HepG2 (cell line): ENCODE results near the gene ARHGDIA. TPM values are rescaled to one million over a fixed set of nuclear protein-coding genes. Genes with fewer than 3 reads are reported as not detected.

Experiments used
- BHLHE40 ChIP-seq: IDR thresholded peaks from 2 replicates; pipeline ENCODE4 v1.6.1; 2011; ENCODE audit warnings: low read length, improper control_type of control experiment
- HNRNPL ChIP-seq: fragments of 200-400 bp; formaldehyde crosslinking; IDR thresholded peaks from 2 replicates; pipeline ENCODE4 v1.6.1; 2017; ENCODE audit warnings: mild to moderate bottlenecking, low read depth, low read length
- NCOR1 ChIP-seq: fragments of 200-600 bp; sonication (generic); IDR thresholded peaks from 2 replicates; pipeline ENCODE4 v1.7.0; 2017; ENCODE audit warnings: antibody characterized with exemption, low read length, borderline replicate concordance
- NFYB ChIP-seq: sonication (generic); formaldehyde crosslinking; IDR thresholded peaks from 2 replicates; pipeline ENCODE4 v1.4.0; 2020; ENCODE audit warnings: missing genetic modification reagents
- NPAS2 ChIP-seq: sonication (generic); formaldehyde crosslinking; IDR thresholded peaks from 2 replicates; pipeline ENCODE4 v1.8.0; 2022; ENCODE audit warnings: mild to moderate bottlenecking, missing genetic modification reagents, borderline replicate concordance
- SMC3 ChIP-seq: IDR thresholded peaks from 2 replicates; pipeline ENCODE4 v1.6.1; 2011; ENCODE audit warnings: low read length, improper control_type of control experiment
- U2AF1 ChIP-seq: fragments of 200-400 bp; formaldehyde crosslinking; optimal IDR thresholded peaks from 2 replicates; pipeline ENCODE3; 2017; ENCODE audit warnings: mild to moderate bottlenecking, low read depth, low read length
- ZFP36L2 ChIP-seq: sonication (generic); formaldehyde crosslinking; IDR thresholded peaks from 2 replicates; pipeline ENCODE4 v1.4.0; 2020; ENCODE audit warnings: missing genetic modification reagents
- ZFX ChIP-seq: sonication (generic); formaldehyde crosslinking; IDR thresholded peaks from 2 replicates; pipeline ENCODE4 v1.4.0; 2020; ENCODE audit warnings: mild to moderate bottlenecking, low read depth, missing genetic modification reagents, moderate library complexity
- ZNF326 ChIP-seq: sonication (generic); formaldehyde crosslinking; IDR thresholded peaks from 2 replicates; pipeline ENCODE4 v1.4.0; 2020; ENCODE audit warnings: missing genetic modification reagents, borderline replicate concordance
- ZNF432 ChIP-seq: sonication (generic); formaldehyde crosslinking; IDR thresholded peaks from 2 replicates; pipeline ENCODE4 v1.5.0; 2020; ENCODE audit warnings: missing genetic modification reagents, mild to moderate bottlenecking, borderline replicate concordance
- ZNF510 ChIP-seq: sonication (generic); formaldehyde crosslinking; IDR thresholded peaks from 2 replicates; pipeline ENCODE4 v1.4.0; 2020; ENCODE audit warnings: low read depth, mild to moderate bottlenecking, missing genetic modification reagents
- ZNF598 ChIP-seq: sonication (generic); formaldehyde crosslinking; IDR thresholded peaks from 2 replicates; pipeline ENCODE4 v1.5.1; 2020; ENCODE audit warnings: mild to moderate bottlenecking, missing genetic modification reagents, borderline replicate concordance
- ZNF781 ChIP-seq: sonication (generic); formaldehyde crosslinking; IDR thresholded peaks from 2 replicates; pipeline ENCODE4 v1.5.1; 2020; ENCODE audit warnings: borderline replicate concordance, mild to moderate bottlenecking, missing genetic modification reagents; ENCODE audit errors: not compliant biosample characterization
- polyA plus RNA-seq, 8 experiments: library from polyadenylated mRNA; depleted of rRNA in 3 of 8; stranded (reverse) in 7 of 8; unstranded in 1 of 8; fragments of >200 nt; fragmentation: Illumina TruSeq in 4 of 8; extraction: Trizol in 4 of 8; gene quantifications; 2 replicates each; pipeline versions ENCODE4 v1.2.1 to v1.2.3, GENCODE V29; 2011 to 2016; ENCODE audit warnings: low read depth in 4 of 8, missing spikeins in 1 of 8, mixed read lengths in 1 of 8; ENCODE audit not compliant: insufficient read depth in 1 of 8
- total RNA-seq, 5 experiments: library from RNA; depleted of rRNA; stranded (reverse); fragments of >200 nt; fragmentation: Illumina TruSeq; extraction: Trizol; gene quantifications; 2 replicates each; pipeline ENCODE4 v1.2.3, GENCODE V29; 2016; ENCODE audit warnings: low read depth in 1 of 5
- TF ChIP-seq, protein P1 (sequence below): sonication (generic); formaldehyde crosslinking; IDR thresholded peaks from 2 replicates; pipeline ENCODE4 v1.5.0; 2020; ENCODE audit warnings: mild to moderate bottlenecking, missing genetic modification reagents
- TF ChIP-seq, protein P2 (sequence below): sonication (generic); formaldehyde crosslinking; IDR thresholded peaks from 2 replicates; pipeline ENCODE4 v1.9.0; 2022; ENCODE audit warnings: low read depth, missing genetic modification reagents
- TF ChIP-seq, protein P3 (sequence below): sonication (generic); formaldehyde crosslinking; IDR thresholded peaks from 2 replicates; pipeline ENCODE4 v1.4.0; 2020; ENCODE audit warnings: missing genetic modification reagents
- TF ChIP-seq, protein P4 (sequence below): sonication (generic); formaldehyde crosslinking; IDR thresholded peaks from 2 replicates; pipeline ENCODE4 v1.9.0; 2022; ENCODE audit warnings: missing genetic modification reagents, mild to moderate bottlenecking, borderline replicate concordance

ARHGDIA gene
- total and polyA plus RNA-seq, 2 of the 13 experiments (the other 11 are each of a cell fraction or from before 2014, with no cell fraction given): 40.0 to 64.0 TPM

DNA sequence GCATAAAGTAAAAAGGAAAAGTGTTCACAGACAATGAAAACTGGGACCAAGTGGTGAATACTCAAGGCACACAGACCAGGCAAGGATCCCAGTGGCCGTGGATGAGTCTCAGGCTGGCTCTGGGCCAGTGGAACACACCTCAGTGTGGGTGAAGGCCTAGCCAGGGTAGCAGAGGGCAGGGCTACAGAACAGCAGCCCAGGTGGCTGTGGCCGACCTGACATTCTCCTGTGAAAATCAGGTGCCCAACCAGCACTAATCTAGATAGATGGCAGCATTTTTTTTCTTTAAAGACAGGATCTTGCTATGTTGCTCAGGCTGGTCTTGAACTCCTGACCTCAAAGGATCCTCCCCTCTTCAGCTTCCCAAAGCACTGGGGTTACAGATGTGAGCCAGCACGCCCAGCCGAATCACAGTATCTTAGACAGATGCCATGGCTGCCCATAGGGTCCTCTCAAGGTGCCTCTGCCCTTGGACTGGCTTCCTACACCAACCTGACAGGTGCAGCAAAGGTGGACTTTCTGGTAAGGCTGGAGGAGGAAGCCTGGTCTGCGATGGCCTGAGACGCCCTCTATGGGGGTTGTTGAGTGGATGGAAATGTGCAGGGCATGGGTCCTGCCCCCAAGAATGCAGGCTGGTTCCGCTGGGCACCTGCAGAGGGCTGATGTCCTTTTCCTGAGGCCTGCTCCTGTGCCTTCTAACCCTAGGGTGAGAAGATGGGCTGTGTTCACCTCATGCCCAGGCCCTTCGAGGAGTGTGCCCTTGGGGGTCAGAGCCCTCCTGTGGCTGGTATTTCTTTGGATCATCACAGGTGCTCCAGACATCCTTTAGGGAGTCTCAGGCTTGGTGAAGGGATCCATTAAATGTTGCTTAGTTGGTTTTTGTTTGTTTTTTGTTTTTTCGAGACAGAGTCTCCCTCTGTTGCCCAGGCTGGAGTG, 7.0 kb downstream of the ARHGDIA start (continued):
- TF ChIP-seq, protein P1, sequence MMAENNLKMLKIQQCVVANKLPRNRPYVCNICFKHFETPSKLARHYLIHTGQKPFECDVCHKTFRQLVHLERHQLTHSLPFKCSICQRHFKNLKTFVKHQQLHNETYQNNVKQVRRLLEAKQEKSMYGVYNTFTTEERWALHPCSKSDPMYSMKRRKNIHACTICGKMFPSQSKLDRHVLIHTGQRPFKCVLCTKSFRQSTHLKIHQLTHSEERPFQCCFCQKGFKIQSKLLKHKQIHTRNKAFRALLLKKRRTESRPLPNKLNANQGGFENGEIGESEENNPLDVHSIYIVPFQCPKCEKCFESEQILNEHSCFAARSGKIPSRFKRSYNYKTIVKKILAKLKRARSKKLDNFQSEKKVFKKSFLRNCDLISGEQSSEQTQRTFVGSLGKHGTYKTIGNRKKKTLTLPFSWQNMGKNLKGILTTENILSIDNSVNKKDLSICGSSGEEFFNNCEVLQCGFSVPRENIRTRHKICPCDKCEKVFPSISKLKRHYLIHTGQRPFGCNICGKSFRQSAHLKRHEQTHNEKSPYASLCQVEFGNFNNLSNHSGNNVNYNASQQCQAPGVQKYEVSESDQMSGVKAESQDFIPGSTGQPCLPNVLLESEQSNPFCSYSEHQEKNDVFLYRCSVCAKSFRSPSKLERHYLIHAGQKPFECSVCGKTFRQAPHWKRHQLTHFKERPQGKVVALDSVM (CRISPR knock-in tag): no peak
- 0 out of 2 replicates have a peak, but pooled peaks have one; percentile 17 for TF ChIP-seq ZFX
- peak; percentile 33 for TF ChIP-seq U2AF1
- TF ChIP-seq NFYB (CRISPR knock-in tag): 0 out of 2 replicates have a peak, but pooled peaks have one; percentile 7
- TF ChIP-seq BHLHE40: no peak
- TF ChIP-seq, protein P2, sequence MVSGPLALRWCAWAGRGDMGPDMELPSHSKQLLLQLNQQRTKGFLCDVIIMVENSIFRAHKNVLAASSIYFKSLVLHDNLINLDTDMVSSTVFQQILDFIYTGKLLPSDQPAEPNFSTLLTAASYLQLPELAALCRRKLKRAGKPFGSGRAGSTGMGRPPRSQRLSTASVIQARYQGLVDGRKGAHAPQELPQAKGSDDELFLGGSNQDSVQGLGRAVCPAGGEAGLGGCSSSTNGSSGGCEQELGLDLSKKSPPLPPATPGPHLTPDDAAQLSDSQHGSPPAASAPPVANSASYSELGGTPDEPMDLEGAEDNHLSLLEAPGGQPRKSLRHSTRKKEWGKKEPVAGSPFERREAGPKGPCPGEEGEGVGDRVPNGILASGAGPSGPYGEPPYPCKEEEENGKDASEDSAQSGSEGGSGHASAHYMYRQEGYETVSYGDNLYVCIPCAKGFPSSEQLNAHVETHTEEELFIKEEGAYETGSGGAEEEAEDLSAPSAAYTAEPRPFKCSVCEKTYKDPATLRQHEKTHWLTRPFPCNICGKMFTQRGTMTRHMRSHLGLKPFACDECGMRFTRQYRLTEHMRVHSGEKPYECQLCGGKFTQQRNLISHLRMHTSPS (CRISPR knock-in tag): peak; percentile 59
- no peak for TF ChIP-seq ZNF432 (CRISPR knock-in tag)
- peak; percentile 58; the same call in 1 of the 2 replicates for TF ChIP-seq HNRNPL
- TF ChIP-seq ZNF598: 0 out of 2 replicates have a peak, but pooled peaks have one; percentile 21
- TF ChIP-seq NPAS2 (CRISPR knock-in tag): no peak
- no peak for TF ChIP-seq ZNF510
- TF ChIP-seq, protein P3, sequence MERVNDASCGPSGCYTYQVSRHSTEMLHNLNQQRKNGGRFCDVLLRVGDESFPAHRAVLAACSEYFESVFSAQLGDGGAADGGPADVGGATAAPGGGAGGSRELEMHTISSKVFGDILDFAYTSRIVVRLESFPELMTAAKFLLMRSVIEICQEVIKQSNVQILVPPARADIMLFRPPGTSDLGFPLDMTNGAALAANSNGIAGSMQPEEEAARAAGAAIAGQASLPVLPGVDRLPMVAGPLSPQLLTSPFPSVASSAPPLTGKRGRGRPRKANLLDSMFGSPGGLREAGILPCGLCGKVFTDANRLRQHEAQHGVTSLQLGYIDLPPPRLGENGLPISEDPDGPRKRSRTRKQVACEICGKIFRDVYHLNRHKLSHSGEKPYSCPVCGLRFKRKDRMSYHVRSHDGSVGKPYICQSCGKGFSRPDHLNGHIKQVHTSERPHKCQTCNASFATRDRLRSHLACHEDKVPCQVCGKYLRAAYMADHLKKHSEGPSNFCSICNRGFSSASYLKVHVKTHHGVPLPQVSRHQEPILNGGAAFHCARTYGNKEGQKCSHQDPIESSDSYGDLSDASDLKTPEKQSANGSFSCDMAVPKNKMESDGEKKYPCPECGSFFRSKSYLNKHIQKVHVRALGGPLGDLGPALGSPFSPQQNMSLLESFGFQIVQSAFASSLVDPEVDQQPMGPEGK: peak; percentile 18; the same call in 1 of the 2 replicates
- peak; percentile 68 for TF ChIP-seq ZNF326 (CRISPR knock-in tag)
- no peak for TF ChIP-seq ZNF781 (CRISPR knock-in tag)
- TF ChIP-seq NCOR1: no peak
- TF ChIP-seq, protein P4, sequence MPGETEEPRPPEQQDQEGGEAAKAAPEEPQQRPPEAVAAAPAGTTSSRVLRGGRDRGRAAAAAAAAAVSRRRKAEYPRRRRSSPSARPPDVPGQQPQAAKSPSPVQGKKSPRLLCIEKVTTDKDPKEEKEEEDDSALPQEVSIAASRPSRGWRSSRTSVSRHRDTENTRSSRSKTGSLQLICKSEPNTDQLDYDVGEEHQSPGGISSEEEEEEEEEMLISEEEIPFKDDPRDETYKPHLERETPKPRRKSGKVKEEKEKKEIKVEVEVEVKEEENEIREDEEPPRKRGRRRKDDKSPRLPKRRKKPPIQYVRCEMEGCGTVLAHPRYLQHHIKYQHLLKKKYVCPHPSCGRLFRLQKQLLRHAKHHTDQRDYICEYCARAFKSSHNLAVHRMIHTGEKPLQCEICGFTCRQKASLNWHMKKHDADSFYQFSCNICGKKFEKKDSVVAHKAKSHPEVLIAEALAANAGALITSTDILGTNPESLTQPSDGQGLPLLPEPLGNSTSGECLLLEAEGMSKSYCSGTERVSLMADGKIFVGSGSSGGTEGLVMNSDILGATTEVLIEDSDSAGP (CRISPR knock-in tag): 0 out of 2 replicates have a peak, but pooled peaks have one; percentile 53
- 0 out of 2 replicates have a peak, but pooled peaks have one; percentile 2 for TF ChIP-seq SMC3
- no peak for TF ChIP-seq ZFP36L2 (CRISPR knock-in tag)
